ENCODE measurements around the gene KANSL3. TPM values are rescaled to one million over a fixed set of nuclear protein-coding genes. Genes with fewer than 3 reads are reported as not detected.
"Not testable (repeated sequence)": the region's sequence is repeated elsewhere in the genome, so short reads cannot be mapped to it uniquely, and the experiment has no call there.

KANSL3 gene
- polyA plus RNA-seq, 1 donor (not counting 4 experiments of a cell fraction or from before 2014, with no cell fraction given) = 11.4 TPM

DNA sequence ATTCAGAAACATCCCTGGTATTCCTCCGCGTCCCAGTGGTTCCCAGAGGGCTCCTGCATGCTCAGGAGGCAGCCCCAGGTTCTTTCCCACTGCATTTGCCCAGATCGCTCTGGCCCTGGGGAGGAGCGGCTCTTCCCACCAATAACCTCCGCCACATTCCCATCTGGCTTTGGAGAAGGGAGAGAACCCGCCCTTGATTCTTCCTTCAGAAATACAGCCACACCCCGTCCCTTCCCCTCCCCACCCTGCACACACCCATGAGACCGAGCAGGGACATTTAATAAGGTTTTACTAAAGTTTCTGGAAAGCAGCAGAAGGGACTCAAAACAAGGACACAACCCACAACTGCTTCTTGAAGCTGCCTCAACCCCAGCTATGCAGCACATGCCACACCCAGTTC is 79.6 kb downstream of the KANSL3 start:
- Histone ChIP-seq H3K9me3 (ENCODE audit: control insufficient read depth, low read depth, low read length) (peaks cover 2% of the 10 kb centered on the region), H3K4me3 (ENCODE audit: control insufficient read depth in 2 of 3, extremely low read depth in 1 of 3, insufficient read depth in 2 of 3, low read depth in 1 of 3, low read length in 3 of 3) (no peak overlapping the region), H3K4me1 (ENCODE audit: control insufficient read depth, extremely low read depth, insufficient read depth, low read length) (peaks cover 12% of the 10 kb centered on the region), H4K20me1 (ENCODE audit: control insufficient read depth, extremely low read depth, insufficient read depth, low read length) (no peaks in the 10 kb centered on the region), H3K9ac (ENCODE audit: control insufficient read depth, extremely low read depth, insufficient read depth, low read length) (no peak overlapping the region), H3K36me3 (ENCODE audit: control insufficient read depth in 2 of 2, extremely low read depth in 1 of 2, insufficient read depth in 2 of 2, low read length in 2 of 2) (no peaks in the 10 kb centered on the region), H3K79me2 (ENCODE audit: control insufficient read depth, insufficient read depth, low read length) (no peaks in the 10 kb centered on the region), H2AFZ (ENCODE audit: control insufficient read depth, low read length) (no peak overlapping the region), H3K27ac (ENCODE audit: control insufficient read depth, insufficient read depth, low read length) (no peak overlapping the region), H3K27me3 (ENCODE audit: control insufficient read depth, extremely low read depth, insufficient read depth, low read length) (no peaks in the 10 kb centered on the region), H3K9me1 (ENCODE audit: control insufficient read depth, extremely low read depth, insufficient read depth, low read length) (no peaks in the 10 kb centered on the region), H3K4me2 (ENCODE audit: control insufficient read depth, extremely low read depth, insufficient read depth, low read depth, low read length) (no peak overlapping the region)
- DNase-seq (ENCODE audit: low read depth, low spot score) (no peak), FAIRE-seq (no peak)
- dilution Hi-C loops (cut with MboI; ENCODE audit: extremely low pct_ligation_motif_present, low sequenced_read_pairs) = no loop called here
- TF ChIP-seq EZH2 (IDR thresholded peaks at IDR 0.05; ENCODE audit: low read length) = no peak
- TF ChIP-seq, protein P1, sequence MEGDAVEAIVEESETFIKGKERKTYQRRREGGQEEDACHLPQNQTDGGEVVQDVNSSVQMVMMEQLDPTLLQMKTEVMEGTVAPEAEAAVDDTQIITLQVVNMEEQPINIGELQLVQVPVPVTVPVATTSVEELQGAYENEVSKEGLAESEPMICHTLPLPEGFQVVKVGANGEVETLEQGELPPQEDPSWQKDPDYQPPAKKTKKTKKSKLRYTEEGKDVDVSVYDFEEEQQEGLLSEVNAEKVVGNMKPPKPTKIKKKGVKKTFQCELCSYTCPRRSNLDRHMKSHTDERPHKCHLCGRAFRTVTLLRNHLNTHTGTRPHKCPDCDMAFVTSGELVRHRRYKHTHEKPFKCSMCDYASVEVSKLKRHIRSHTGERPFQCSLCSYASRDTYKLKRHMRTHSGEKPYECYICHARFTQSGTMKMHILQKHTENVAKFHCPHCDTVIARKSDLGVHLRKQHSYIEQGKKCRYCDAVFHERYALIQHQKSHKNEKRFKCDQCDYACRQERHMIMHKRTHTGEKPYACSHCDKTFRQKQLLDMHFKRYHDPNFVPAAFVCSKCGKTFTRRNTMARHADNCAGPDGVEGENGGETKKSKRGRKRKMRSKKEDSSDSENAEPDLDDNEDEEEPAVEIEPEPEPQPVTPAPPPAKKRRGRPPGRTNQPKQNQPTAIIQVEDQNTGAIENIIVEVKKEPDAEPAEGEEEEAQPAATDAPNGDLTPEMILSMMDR (optimal IDR thresholded peaks at IDR 0.05 in 1 of 3, IDR thresholded peaks at IDR 0.05 in 1 of 3, conservative IDR thresholded peaks at IDR 0.05 in 1 of 3; ENCODE audit: extremely low read depth in 1 of 3, insufficient read depth in 2 of 3, low read length in 3 of 3) = no peak

DNA sequence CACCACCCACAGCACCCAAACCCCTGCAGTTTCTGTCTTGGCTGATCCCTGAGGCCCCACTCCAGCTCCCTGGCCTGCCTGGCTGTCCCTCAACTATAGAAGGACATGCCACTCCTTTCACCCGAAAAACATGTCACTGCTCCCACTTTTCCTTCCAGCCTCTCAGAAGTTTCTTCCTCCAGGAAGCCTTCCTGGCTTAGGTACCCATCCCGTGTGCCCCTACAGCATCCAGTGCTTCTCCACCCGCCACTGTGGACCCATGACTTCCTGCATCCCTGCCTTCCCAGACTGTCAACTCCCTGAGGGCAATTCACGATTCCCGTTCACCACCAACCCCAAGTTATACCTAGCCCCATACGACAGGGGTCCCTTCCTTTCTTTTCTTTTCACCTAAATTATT is 80.1 kb downstream of the KANSL3 start:
- Histone ChIP-seq H3K27me3 (ENCODE audit: control insufficient read depth, extremely low read depth, insufficient read depth, low read length) (no peaks in the 10 kb centered on the region), H3K4me1 (ENCODE audit: control insufficient read depth, extremely low read depth, insufficient read depth, low read length) (peaks cover 12% of the 10 kb centered on the region), H3K36me3 (ENCODE audit: control insufficient read depth in 2 of 2, extremely low read depth in 1 of 2, insufficient read depth in 2 of 2, low read length in 2 of 2) (no peaks in the 10 kb centered on the region), H4K20me1 (ENCODE audit: control insufficient read depth, extremely low read depth, insufficient read depth, low read length) (no peaks in the 10 kb centered on the region), H3K9me3 (ENCODE audit: control insufficient read depth, low read depth, low read length) (peaks cover 2% of the 10 kb centered on the region), H3K4me3 (ENCODE audit: control insufficient read depth in 2 of 3, extremely low read depth in 1 of 3, insufficient read depth in 2 of 3, low read depth in 1 of 3, low read length in 3 of 3) (no peak overlapping the region), H3K9me1 (ENCODE audit: control insufficient read depth, extremely low read depth, insufficient read depth, low read length) (no peaks in the 10 kb centered on the region), H3K79me2 (ENCODE audit: control insufficient read depth, insufficient read depth, low read length) (no peaks in the 10 kb centered on the region), H3K4me2 (ENCODE audit: control insufficient read depth, extremely low read depth, insufficient read depth, low read depth, low read length) (no peak overlapping the region), H3K27ac (ENCODE audit: control insufficient read depth, insufficient read depth, low read length) (no peak overlapping the region), H3K9ac (ENCODE audit: control insufficient read depth, extremely low read depth, insufficient read depth, low read length) (no peak overlapping the region), H2AFZ (ENCODE audit: control insufficient read depth, low read length) (no peak overlapping the region)
- no peak for DNase-seq (ENCODE audit: low read depth, low spot score)
- dilution Hi-C loops (cut with MboI; ENCODE audit: extremely low pct_ligation_motif_present, low sequenced_read_pairs) = no loop called here
- FAIRE-seq = no peak
- TF ChIP-seq EZH2 (IDR thresholded peaks at IDR 0.05; ENCODE audit: low read length) = no peak
- TF ChIP-seq, protein P1 (optimal IDR thresholded peaks at IDR 0.05 in 1 of 3, IDR thresholded peaks at IDR 0.05 in 1 of 3, conservative IDR thresholded peaks at IDR 0.05 in 1 of 3; ENCODE audit: extremely low read depth in 1 of 3, insufficient read depth in 2 of 3, low read length in 3 of 3) = no peak

DNA sequence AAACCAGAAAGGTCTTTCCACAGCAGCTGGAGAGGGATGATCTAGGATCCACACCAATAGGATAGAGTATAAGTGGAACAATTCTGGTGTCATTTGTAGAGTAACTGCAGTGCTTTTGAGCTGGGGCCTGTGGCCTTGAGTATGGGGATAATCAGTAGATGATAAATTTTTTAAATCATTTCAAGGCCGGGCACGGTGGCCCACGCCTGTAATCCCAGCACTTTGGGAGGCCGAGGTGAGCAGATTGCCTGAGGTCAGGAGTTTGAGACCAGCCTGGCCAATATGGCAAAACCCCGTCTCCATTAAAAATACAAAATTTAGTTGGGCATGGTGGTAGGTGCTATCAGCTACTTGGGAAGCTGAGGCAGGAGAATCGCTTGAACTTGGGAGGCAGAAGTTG is 80.7 kb downstream of the KANSL3 start:
- DNase-seq (ENCODE audit: low read depth, low spot score); H4K20me1 ChIP-seq (ENCODE audit: control insufficient read depth, extremely low read depth, insufficient read depth, low read length); dilution Hi-C loops (cut with MboI; ENCODE audit: extremely low pct_ligation_motif_present, low sequenced_read_pairs); H3K79me2 ChIP-seq (ENCODE audit: control insufficient read depth, insufficient read depth, low read length); H3K4me2 ChIP-seq (ENCODE audit: control insufficient read depth, extremely low read depth, insufficient read depth, low read depth, low read length); H3K9me1 ChIP-seq (ENCODE audit: control insufficient read depth, extremely low read depth, insufficient read depth, low read length); FAIRE-seq; H3K4me3 ChIP-seq (ENCODE audit: control insufficient read depth in 2 of 3, extremely low read depth in 1 of 3, insufficient read depth in 2 of 3, low read depth in 1 of 3, low read length in 3 of 3); H3K9ac ChIP-seq (ENCODE audit: control insufficient read depth, extremely low read depth, insufficient read depth, low read length); H3K36me3 ChIP-seq (ENCODE audit: control insufficient read depth in 2 of 2, extremely low read depth in 1 of 2, insufficient read depth in 2 of 2, low read length in 2 of 2); H3K27me3 ChIP-seq (ENCODE audit: control insufficient read depth, extremely low read depth, insufficient read depth, low read length); H2AFZ ChIP-seq (ENCODE audit: control insufficient read depth, low read length); H3K9me3 ChIP-seq (ENCODE audit: control insufficient read depth, low read depth, low read length): not testable (repeated sequence)
- peak overlapping the region; percentile 59 for H3K27ac ChIP-seq (ENCODE audit: control insufficient read depth, insufficient read depth, low read length)
- peaks cover 12% of the 10 kb centered on the region for H3K4me1 ChIP-seq (ENCODE audit: control insufficient read depth, extremely low read depth, insufficient read depth, low read length)
